ENCODE data around the gene STXBP2.

The STXBP2 gene

DNA sequence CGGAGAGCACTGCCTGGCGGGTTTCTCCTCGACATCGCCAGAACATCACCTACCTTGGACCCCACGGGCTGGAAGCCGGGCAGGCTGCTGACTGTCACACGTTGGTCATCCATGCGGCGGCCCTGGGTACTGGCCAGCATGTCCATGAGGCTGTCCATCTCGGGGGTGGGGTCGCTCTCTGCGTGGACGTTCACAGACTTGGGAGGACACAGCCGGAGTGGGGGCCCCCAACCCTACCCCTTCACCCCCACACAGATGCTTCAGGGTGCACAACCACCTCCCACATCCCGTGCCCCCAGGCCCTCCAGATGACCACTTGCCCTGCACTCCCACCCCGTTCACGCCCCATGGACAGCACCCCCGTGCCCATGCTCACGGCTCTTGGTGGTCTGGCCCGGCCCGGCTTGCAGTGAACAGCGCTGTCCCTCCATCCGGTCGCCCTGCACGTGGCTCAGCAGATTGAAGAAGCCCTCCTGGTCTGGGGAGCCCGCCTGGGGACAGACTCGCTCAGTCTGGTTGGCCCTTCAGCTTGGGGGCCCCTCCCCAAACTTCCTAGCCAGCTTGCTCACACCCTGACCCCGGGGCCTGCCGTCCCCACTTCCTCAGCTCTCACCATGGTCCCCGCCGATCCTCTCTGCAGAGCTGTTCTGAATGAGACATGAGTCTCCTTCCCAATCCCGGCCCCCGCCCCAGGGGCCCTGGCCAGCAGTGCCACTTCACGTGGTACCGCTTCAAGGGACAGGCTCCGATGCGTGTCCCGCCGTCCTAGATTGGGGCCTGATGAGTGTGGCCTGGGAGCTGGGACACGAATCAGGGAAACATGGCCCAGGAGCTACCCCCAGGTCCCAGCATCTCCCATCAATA lies 4.3 kb upstream of the STXBP2 start:
- Histone ChIP-seq H3K9me3 (ENCODE audit: control insufficient read depth, low read length) (no peaks in the 10 kb centered on the region), H3K4me3 (ENCODE audit: insufficient read depth, low read depth, low read length, poor library complexity, severe bottlenecking) (no peak overlapping the region), H3K36me3 (ENCODE audit: control insufficient read depth, insufficient read depth, low read length) (peaks cover 7% of the 10 kb centered on the region), H3K27me3 (replicated peaks; ENCODE audit: control insufficient read depth, insufficient read depth, low read length, poor library complexity, severe bottlenecking) (no peaks in the 10 kb centered on the region), H3K27ac (ENCODE audit: insufficient read depth, low read length, poor library complexity, severe bottlenecking) (no peak overlapping the region), H3K4me1 (ENCODE audit: control insufficient read depth, insufficient read depth, low read length, poor library complexity, severe bottlenecking) (peaks cover 29% of the 10 kb centered on the region)
- DNase-seq: no peak

DNA sequence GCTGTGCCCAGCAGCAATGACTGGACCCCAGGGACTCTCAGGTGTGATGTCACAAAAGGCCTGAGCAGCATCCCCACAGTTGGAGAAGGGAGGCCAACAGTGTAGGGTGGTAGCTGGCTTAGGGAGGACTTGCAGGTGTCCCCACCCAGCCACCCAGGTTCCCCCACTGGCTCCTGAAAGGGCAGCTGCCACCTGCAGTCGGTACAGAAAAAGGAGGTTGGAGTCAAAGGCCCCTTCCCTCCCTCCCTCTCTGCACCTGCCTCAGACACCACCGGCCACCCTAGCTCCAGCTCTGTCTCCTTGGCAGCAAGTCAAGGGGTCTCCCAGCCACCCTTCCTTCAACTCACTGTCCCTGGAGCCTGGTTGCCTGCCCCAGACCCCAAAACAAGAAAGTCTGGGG lies 3.2 kb upstream of the STXBP2 start, which contains the start of gene PCP2:
TSS of gene PCP2 (minus strand) at position 22 of the 400 bp plus-strand sequence. CDS start 262 bp downstream, outside the sequence.
- Histone ChIP-seq H3K27ac (ENCODE audit: insufficient read depth, low read length, poor library complexity, severe bottlenecking) (no peak within 1 kb of the TSS), H3K36me3 (ENCODE audit: control insufficient read depth, insufficient read depth, low read length) (peaks cover 7% of the 10 kb centered on the region), H3K9me3 (ENCODE audit: control insufficient read depth, low read length) (no peaks in the 10 kb centered on the region), H3K27me3 (replicated peaks; ENCODE audit: control insufficient read depth, insufficient read depth, low read length, poor library complexity, severe bottlenecking) (no peaks in the 10 kb centered on the region), H3K4me3 (ENCODE audit: insufficient read depth, low read depth, low read length, poor library complexity, severe bottlenecking) (no peak within 1 kb of the TSS), H3K4me1 (ENCODE audit: control insufficient read depth, insufficient read depth, low read length, poor library complexity, severe bottlenecking) (peaks cover 27% of the 10 kb centered on the region)
- DNase-seq: no peak

DNA sequence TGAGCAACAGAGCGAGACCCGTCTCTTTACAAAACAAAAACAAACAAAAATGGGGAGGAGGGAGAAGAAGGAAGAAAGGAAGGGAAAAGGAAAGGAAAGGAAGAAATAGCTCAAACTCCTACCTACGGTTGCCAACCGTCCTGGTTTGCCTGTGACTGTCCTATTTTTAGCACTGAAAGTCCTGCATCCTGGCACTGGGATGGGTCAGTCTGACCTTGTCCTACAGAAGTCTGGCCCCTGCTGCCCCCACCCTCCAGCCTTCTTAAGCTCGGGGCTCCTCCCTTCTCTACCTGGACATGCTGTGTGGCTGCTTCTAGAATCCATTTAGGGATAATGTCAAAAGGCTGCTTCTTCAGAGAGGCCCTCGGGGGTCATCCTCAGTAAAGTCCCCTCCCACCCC lies 1.2 kb upstream of the STXBP2 start:
- Histone ChIP-seq H3K4me1 (ENCODE audit: control insufficient read depth, insufficient read depth, low read length, poor library complexity, severe bottlenecking) (peaks cover 20% of the 10 kb centered on the region), H3K36me3 (ENCODE audit: control insufficient read depth, insufficient read depth, low read length) (peaks cover 10% of the 10 kb centered on the region), H3K4me3 (ENCODE audit: insufficient read depth, low read depth, low read length, poor library complexity, severe bottlenecking) (no peak overlapping the region), H3K27ac (ENCODE audit: insufficient read depth, low read length, poor library complexity, severe bottlenecking) (no peak overlapping the region), H3K9me3 (ENCODE audit: control insufficient read depth, low read length) (no peaks in the 10 kb centered on the region), H3K27me3 (replicated peaks; ENCODE audit: control insufficient read depth, insufficient read depth, low read length, poor library complexity, severe bottlenecking) (no peaks in the 10 kb centered on the region)
- DNase-seq: no peak

DNA sequence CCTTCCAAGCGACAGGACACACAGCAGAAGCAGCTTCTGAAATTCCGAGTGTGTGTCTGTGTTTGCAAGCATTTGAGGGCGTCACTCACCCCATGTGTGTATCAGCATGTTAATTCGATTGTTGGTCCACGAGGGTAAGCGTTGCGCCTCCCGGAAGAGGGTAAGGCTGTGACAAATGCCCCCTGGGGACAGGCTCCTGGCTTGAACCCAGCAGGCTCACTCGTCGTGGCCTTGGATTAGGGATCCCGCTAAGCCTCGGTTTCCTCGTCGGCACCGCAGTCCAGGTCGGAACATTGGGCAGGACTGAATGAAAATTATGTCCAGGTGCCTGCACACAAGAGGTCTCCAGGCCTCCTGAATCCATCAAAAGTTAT lies 606 bp upstream of the STXBP2 start:
- H3K9me3 ChIP-seq (ENCODE audit: control insufficient read depth, low read length): no peaks in the 10 kb centered on the region
- H3K4me1 ChIP-seq (ENCODE audit: control insufficient read depth, insufficient read depth, low read length, poor library complexity, severe bottlenecking): peaks cover 18% of the 10 kb centered on the region
- no peaks in the 10 kb centered on the region for H3K27me3 ChIP-seq (replicated peaks; ENCODE audit: control insufficient read depth, insufficient read depth, low read length, poor library complexity, severe bottlenecking)
- H3K36me3 ChIP-seq (ENCODE audit: control insufficient read depth, insufficient read depth, low read length): peaks cover 12% of the 10 kb centered on the region
- peak overlapping the region; percentile 81 for H3K27ac ChIP-seq (ENCODE audit: insufficient read depth, low read length, poor library complexity, severe bottlenecking)
- DNase-seq: no peak
- peak overlapping the region; percentile 2 for H3K4me3 ChIP-seq (ENCODE audit: insufficient read depth, low read depth, low read length, poor library complexity, severe bottlenecking)

GRCh38 chr19:7637374-7638256 lies 705 bp downstream of the STXBP2 start:
- no peak for DNase-seq
- no peaks in the 10 kb centered on the region for H3K27me3 ChIP-seq (replicated peaks; ENCODE audit: control insufficient read depth, insufficient read depth, low read length, poor library complexity, severe bottlenecking)
- peaks cover 18% of the 10 kb centered on the region for H3K4me1 ChIP-seq (ENCODE audit: control insufficient read depth, insufficient read depth, low read length, poor library complexity, severe bottlenecking)
- peak overlapping the region; percentile 65 for H3K4me3 ChIP-seq (ENCODE audit: insufficient read depth, low read depth, low read length, poor library complexity, severe bottlenecking)
- no peaks in the 10 kb centered on the region for H3K9me3 ChIP-seq (ENCODE audit: control insufficient read depth, low read length)
- H3K36me3 ChIP-seq (ENCODE audit: control insufficient read depth, insufficient read depth, low read length): peaks cover 14% of the 10 kb centered on the region
- peak overlapping the region; percentile 81 for H3K27ac ChIP-seq (ENCODE audit: insufficient read depth, low read length, poor library complexity, severe bottlenecking)

- H3K4me1 ChIP-seq (ENCODE audit: control insufficient read depth, insufficient read depth, low read length, poor library complexity, severe bottlenecking): peaks cover 18% of the 10 kb centered on the region
- peaks cover 16% of the 10 kb centered on the region for H3K36me3 ChIP-seq (ENCODE audit: control insufficient read depth, insufficient read depth, low read length)
- H3K27me3 ChIP-seq (replicated peaks; ENCODE audit: control insufficient read depth, insufficient read depth, low read length, poor library complexity, severe bottlenecking): no peaks in the 10 kb centered on the region
- H3K4me3 ChIP-seq (ENCODE audit: insufficient read depth, low read depth, low read length, poor library complexity, severe bottlenecking): no peak overlapping the region
- no peak for DNase-seq
- no peaks in the 10 kb centered on the region for H3K9me3 ChIP-seq (ENCODE audit: control insufficient read depth, low read length)
- H3K27ac ChIP-seq (ENCODE audit: insufficient read depth, low read length, poor library complexity, severe bottlenecking): no peak overlapping the region
These were observed 2.0 kb downstream of the STXBP2 start for GRCh38 chr19:7638802-7639465.

- DNase-seq: no peak
- no peak overlapping the region for H3K4me3 ChIP-seq (ENCODE audit: insufficient read depth, low read depth, low read length, poor library complexity, severe bottlenecking)
- peaks cover 18% of the 10 kb centered on the region for H3K4me1 ChIP-seq (ENCODE audit: control insufficient read depth, insufficient read depth, low read length, poor library complexity, severe bottlenecking)
- H3K36me3 ChIP-seq (ENCODE audit: control insufficient read depth, insufficient read depth, low read length): peaks cover 20% of the 10 kb centered on the region
- no peak overlapping the region for H3K27ac ChIP-seq (ENCODE audit: insufficient read depth, low read length, poor library complexity, severe bottlenecking)
- H3K9me3 ChIP-seq (ENCODE audit: control insufficient read depth, low read length): no peaks in the 10 kb centered on the region
- no peaks in the 10 kb centered on the region for H3K27me3 ChIP-seq (replicated peaks; ENCODE audit: control insufficient read depth, insufficient read depth, low read length, poor library complexity, severe bottlenecking)
These were observed 3.0 kb downstream of the STXBP2 start for GRCh38 chr19:7639863-7640348.

DNA sequence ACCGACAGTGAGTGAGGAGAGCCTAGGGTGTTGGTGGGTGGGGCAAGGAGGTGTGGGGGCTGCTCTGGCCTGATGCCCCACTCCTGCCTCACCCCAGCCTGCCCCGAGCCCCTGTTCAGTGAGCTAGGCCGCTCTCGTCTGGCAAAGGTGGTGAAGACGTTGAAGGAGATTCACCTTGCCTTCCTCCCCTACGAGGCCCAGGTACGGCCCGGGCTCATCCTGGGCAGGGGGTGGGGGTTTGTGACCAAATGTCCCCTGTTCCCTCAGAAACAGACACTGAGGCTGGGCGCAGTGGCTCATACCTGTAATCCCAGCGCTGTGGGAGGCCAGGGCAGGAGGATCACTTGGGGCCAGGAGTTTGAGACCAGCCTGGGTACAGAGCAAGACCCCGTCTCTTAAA lies 3.9 kb downstream of the STXBP2 start:
- H3K4me1 ChIP-seq (ENCODE audit: control insufficient read depth, insufficient read depth, low read length, poor library complexity, severe bottlenecking): peaks cover 18% of the 10 kb centered on the region
- H3K27me3 ChIP-seq (replicated peaks; ENCODE audit: control insufficient read depth, insufficient read depth, low read length, poor library complexity, severe bottlenecking): no peaks in the 10 kb centered on the region
- H3K27ac ChIP-seq (ENCODE audit: insufficient read depth, low read length, poor library complexity, severe bottlenecking): no peak overlapping the region
- no peak for DNase-seq
- H3K36me3 ChIP-seq (ENCODE audit: control insufficient read depth, insufficient read depth, low read length): peaks cover 23% of the 10 kb centered on the region
- H3K4me3 ChIP-seq (ENCODE audit: insufficient read depth, low read depth, low read length, poor library complexity, severe bottlenecking): no peak overlapping the region
- no peaks in the 10 kb centered on the region for H3K9me3 ChIP-seq (ENCODE audit: control insufficient read depth, low read length)

- H3K36me3 ChIP-seq (ENCODE audit: control insufficient read depth, insufficient read depth, low read length): peaks cover 23% of the 10 kb centered on the region
- no peak overlapping the region for H3K4me3 ChIP-seq (ENCODE audit: insufficient read depth, low read depth, low read length, poor library complexity, severe bottlenecking)
- no peak overlapping the region for H3K27ac ChIP-seq (ENCODE audit: insufficient read depth, low read length, poor library complexity, severe bottlenecking)
- DNase-seq: no peak
- H3K4me1 ChIP-seq (ENCODE audit: control insufficient read depth, insufficient read depth, low read length, poor library complexity, severe bottlenecking): peaks cover 14% of the 10 kb centered on the region
- no peaks in the 10 kb centered on the region for H3K27me3 ChIP-seq (replicated peaks; ENCODE audit: control insufficient read depth, insufficient read depth, low read length, poor library complexity, severe bottlenecking)
- H3K9me3 ChIP-seq (ENCODE audit: control insufficient read depth, low read length): no peaks in the 10 kb centered on the region
These were observed 4.7 kb downstream of the STXBP2 start for GRCh38 chr19:7641290-7642276.
